Natural killer cell (primary cell): ENCODE measurements around the gene RIMBP2. TPM values are rescaled to one million over a fixed set of nuclear protein-coding genes. Genes with fewer than 3 reads are reported as not detected.
A peak's percentile ranks its signal among the peaks of the same experiment; 100 is the strongest.

Experiments
- ATAC-seq, 3 donors: fragments of 150-1000 bp in 2 of 3; fragments of 200-7000 bp in 1 of 3; cut with Tn5 transposase; 1 replicate in 1 of 3; 2 replicates in 2 of 3; pipeline ENCODE4 v1.10.0; 2021; ENCODE audit warnings: mild to moderate bottlenecking in 2 of 3, moderate library complexity in 2 of 3
- DNase-seq, 2 donors: peaks; one replicate each; pipeline versions ENCODE4 v3.0.0 to v3.0.0-alpha.2; 2013 to 2021; ENCODE audit warnings: mixed read lengths in 1 of 2
- H3K27ac ChIP-seq: one replicate; pipeline ENCODE4 v1.5.1; 2013; ENCODE audit warnings: mild to moderate bottlenecking, low read length
- H3K27me3 ChIP-seq: one replicate; pipeline ENCODE4 v1.6.1; 2013; ENCODE audit warnings: low read length; ENCODE audit not compliant: control insufficient read depth, insufficient read depth
- H3K36me3 ChIP-seq: one replicate; pipeline ENCODE4 v1.6.1; 2013; ENCODE audit warnings: low read length; ENCODE audit not compliant: control insufficient read depth, insufficient read depth
- H3K4me1 ChIP-seq: one replicate; pipeline ENCODE4 v1.6.1; 2013; ENCODE audit warnings: low read length; ENCODE audit not compliant: control insufficient read depth, insufficient read depth
- H3K4me3 ChIP-seq: one replicate; pipeline ENCODE4 v1.5.1; 2013; ENCODE audit warnings: low read length
- H3K9me3 ChIP-seq: one replicate; pipeline ENCODE4 v1.6.1; 2013; ENCODE audit warnings: low read length; ENCODE audit not compliant: control insufficient read depth, insufficient read depth
- H3K27ac Mint-ChIP-seq, 2 donors: one replicate each; pipeline ENCODE4 v1.8.0; 2022; ENCODE audit warnings: mild to moderate bottlenecking in 2 of 2, mixed read lengths in 2 of 2, moderate library complexity in 1 of 2
- H3K27me3 Mint-ChIP-seq, 2 donors: one replicate each; pipeline ENCODE4 v1.8.0; 2022; ENCODE audit warnings: low read depth in 2 of 2, mixed read lengths in 2 of 2
- H3K36me3 Mint-ChIP-seq: one replicate; pipeline ENCODE4 v1.8.0; 2022; ENCODE audit warnings: mixed read lengths
- H3K4me1 Mint-ChIP-seq, 2 donors: one replicate each; pipeline ENCODE4 v1.8.0; 2022; ENCODE audit warnings: mixed read lengths in 2 of 2
- H3K4me3 Mint-ChIP-seq: one replicate; pipeline ENCODE4 v1.8.0; 2022; ENCODE audit warnings: mild to moderate bottlenecking, moderate library complexity, mixed read lengths
- H3K9me3 Mint-ChIP-seq, 2 donors: one replicate each; pipeline ENCODE4 v1.8.0; 2022; ENCODE audit warnings: mixed read lengths in 2 of 2
- WGBS: methylation state at CpG from one replicate; pipeline ENCODE4 v1.1.7; 2013; ENCODE audit warnings: missing lambda C conversion rate; ENCODE audit not compliant: insufficient coverage; 5-methylcytosine and 5-hydroxymethylcytosine counted together
- intact Hi-C: fragments of 100-400 bp; cut with micrococcal nuclease; formaldehyde crosslinking; loops from one replicate; pipeline ENCODE4 v1.14.2; 2022
- total RNA-seq, 4 donors: library from RNA; stranded (reverse); fragments of 120-200 nt in 1 of 4; gene quantifications; one replicate each; pipeline versions ENCODE4 v1.2.3 to v1.2.4, GENCODE V29; 2013 to 2022
- TF ChIP-seq, protein P1 (sequence below): fragments of 200-600 bp; IDR thresholded peaks from one replicate; pipeline ENCODE4 v1.8.0; 2022; ENCODE audit warnings: antibody characterized with exemption

RIMBP2 gene
- total RNA-seq, 3 donors from 2014 or later (not counting 1 experiment from before 2014, with no cell fraction given) = not detected

DNA sequence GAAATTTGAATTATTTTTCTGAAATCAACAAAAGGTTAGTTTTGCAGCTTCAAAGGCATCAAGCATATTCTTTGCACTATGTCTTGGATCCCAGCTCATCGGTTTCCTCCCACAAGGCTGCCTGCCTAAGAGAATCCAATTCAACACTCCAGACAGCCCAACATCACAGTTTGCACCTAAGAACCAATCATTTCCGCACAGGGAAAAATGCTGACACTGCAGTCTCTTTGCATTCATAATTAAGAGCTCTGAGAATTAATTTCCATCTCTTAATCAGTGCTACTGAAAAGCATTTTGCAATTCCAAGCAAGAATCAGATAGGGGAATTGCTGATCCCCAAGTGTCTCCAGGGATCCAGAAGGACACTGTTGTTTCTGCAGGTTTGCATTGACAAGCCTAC lies 202.5 kb downstream of the RIMBP2 start:
- Histone ChIP-seq H3K9me3 (peaks cover 2% of the 10 kb centered on the region), H3K4me1 (no peaks in the 10 kb centered on the region), H3K36me3 (no peaks in the 10 kb centered on the region), H3K27ac (no peak overlapping the region), H3K4me3 (no peak overlapping the region), H3K27me3 (no peaks in the 10 kb centered on the region)
- intact Hi-C loops = no loop called here
- peaks cover 0 to 3% of the 10 kb centered on the region in 2 donors for H3K27me3 Mint-ChIP-seq
- peaks cover 0 to 3% of the 10 kb centered on the region in 2 donors for H3K9me3 Mint-ChIP-seq
- H3K27ac Mint-ChIP-seq = no peak overlapping the region
- no peaks in the 10 kb centered on the region for H3K4me1 Mint-ChIP-seq
- TF ChIP-seq, protein P1, sequence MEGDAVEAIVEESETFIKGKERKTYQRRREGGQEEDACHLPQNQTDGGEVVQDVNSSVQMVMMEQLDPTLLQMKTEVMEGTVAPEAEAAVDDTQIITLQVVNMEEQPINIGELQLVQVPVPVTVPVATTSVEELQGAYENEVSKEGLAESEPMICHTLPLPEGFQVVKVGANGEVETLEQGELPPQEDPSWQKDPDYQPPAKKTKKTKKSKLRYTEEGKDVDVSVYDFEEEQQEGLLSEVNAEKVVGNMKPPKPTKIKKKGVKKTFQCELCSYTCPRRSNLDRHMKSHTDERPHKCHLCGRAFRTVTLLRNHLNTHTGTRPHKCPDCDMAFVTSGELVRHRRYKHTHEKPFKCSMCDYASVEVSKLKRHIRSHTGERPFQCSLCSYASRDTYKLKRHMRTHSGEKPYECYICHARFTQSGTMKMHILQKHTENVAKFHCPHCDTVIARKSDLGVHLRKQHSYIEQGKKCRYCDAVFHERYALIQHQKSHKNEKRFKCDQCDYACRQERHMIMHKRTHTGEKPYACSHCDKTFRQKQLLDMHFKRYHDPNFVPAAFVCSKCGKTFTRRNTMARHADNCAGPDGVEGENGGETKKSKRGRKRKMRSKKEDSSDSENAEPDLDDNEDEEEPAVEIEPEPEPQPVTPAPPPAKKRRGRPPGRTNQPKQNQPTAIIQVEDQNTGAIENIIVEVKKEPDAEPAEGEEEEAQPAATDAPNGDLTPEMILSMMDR = no peak
- DNase-seq (no peak), ATAC-seq (no peak)
- WGBS = 74% methylated on average over 2 of the region's 2 CpGs
- no peaks in the 10 kb centered on the region for H3K36me3 Mint-ChIP-seq
- no peak overlapping the region for H3K4me3 Mint-ChIP-seq

DNA sequence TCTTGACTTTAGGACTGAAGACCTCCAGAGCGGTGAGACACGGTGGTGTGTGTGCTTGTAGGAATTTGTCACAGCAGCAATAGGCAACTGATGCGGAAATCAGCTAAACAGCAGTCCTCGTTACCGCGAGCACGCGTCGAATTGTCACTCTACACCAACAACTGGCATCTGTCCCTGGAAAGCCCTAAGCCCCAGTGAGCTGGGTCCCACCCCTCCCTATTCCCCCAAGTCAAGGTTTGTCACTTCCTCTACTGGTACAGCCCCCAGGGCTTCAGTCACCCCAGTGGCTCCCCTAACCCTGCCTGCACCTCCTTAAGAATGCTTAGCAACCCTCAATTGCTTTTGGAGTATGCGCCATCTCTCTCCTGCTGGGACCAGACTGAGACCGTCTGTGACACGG lies 204.8 kb downstream of the RIMBP2 start:
- Mint-ChIP-seq H3K27me3 (peaks cover 0 to 3% of the 10 kb centered on the region in 2 donors), H3K27ac (no peak overlapping the region), H3K36me3 (no peaks in the 10 kb centered on the region), H3K4me1 (no peaks in the 10 kb centered on the region), H3K4me3 (no peak overlapping the region), H3K9me3 (peaks cover 0 to 3% of the 10 kb centered on the region in 2 donors)
- 87% methylated on average over 12 of the region's 12 CpGs for WGBS
- H3K4me3 ChIP-seq = no peak overlapping the region
- no peak for DNase-seq
- no peak for ATAC-seq
- no peaks in the 10 kb centered on the region for H3K36me3 ChIP-seq
- H3K4me1 ChIP-seq = no peaks in the 10 kb centered on the region
- intact Hi-C loops = no loop called here
- H3K27ac ChIP-seq = no peak overlapping the region
- TF ChIP-seq, protein P1 = no peak
- peaks cover 2% of the 10 kb centered on the region for H3K9me3 ChIP-seq
- H3K27me3 ChIP-seq = no peaks in the 10 kb centered on the region

DNA sequence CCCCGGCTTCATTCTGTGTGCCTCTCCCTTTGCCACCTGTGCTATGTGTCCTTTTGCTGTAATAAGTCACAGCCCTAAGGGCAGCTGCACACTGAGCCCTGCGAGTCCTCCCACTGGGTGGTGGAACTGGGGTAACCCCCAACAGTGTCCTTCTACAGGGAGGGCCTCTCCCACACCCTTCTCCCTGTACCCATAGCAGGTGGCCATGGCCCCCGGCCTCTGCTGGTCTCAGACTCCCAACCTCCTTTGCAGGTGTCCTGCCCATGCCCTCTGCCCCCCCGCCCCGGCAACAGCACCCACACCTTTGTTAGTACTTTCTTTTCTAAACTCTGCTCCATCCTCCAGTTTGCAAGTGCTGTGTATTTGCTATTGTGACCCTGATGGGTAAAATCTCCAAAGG lies 206.6 kb downstream of the RIMBP2 start:
- H3K27me3 ChIP-seq = no peaks in the 10 kb centered on the region
- ATAC-seq (peak in 1 of 3 donors; percentile 5), DNase-seq (no peak)
- peaks cover 2% of the 10 kb centered on the region for H3K9me3 ChIP-seq
- H3K27ac ChIP-seq = no peak overlapping the region
- no peaks in the 10 kb centered on the region for H3K4me1 ChIP-seq
- intact Hi-C loops = no loop called here
- WGBS = 83% methylated on average over 5 of the region's 5 CpGs
- no peaks in the 10 kb centered on the region for H3K9me3 Mint-ChIP-seq
- no peak overlapping the region for H3K4me3 ChIP-seq
- no peaks in the 10 kb centered on the region for H3K27me3 Mint-ChIP-seq
- H3K36me3 ChIP-seq = no peaks in the 10 kb centered on the region
- TF ChIP-seq, protein P1 = no peak
- no peaks in the 10 kb centered on the region for H3K4me1 Mint-ChIP-seq
- no peak overlapping the region for H3K4me3 Mint-ChIP-seq
- no peaks in the 10 kb centered on the region for H3K36me3 Mint-ChIP-seq
- no peak overlapping the region for H3K27ac Mint-ChIP-seq

DNA sequence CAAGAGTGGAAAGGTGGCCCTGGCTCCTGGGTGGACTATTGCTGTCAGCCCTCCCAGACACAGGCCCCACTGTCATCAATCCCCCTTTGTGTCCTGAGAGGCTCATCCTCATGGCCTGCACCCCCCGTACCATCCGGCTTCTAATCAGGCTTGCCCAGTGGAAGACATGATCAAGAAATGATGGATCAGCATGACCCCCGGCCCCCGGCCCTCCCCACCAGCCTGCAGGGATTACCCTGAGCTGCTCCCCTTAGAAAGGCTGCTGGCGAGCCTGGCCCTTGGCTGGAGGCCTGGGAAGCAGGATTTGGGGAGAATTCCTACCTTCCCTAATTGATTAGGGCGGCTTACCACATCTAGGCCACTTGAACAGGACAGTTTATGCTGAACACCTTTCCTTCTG lies 207.3 kb downstream of the RIMBP2 start:
- Mint-ChIP-seq H3K4me1 (no peaks in the 10 kb centered on the region), H3K9me3 (no peaks in the 10 kb centered on the region), H3K27ac (no peak overlapping the region), H3K27me3 (no peaks in the 10 kb centered on the region), H3K36me3 (no peaks in the 10 kb centered on the region), H3K4me3 (no peak overlapping the region)
- ATAC-seq (no peak), DNase-seq (no peak)
- no peaks in the 10 kb centered on the region for H3K27me3 ChIP-seq
- TF ChIP-seq, protein P1 = no peak
- no peak overlapping the region for H3K4me3 ChIP-seq
- H3K4me1 ChIP-seq = no peaks in the 10 kb centered on the region
- WGBS = 79% methylated on average over 6 of the region's 6 CpGs
- H3K9me3 ChIP-seq = peaks cover 2% of the 10 kb centered on the region
- H3K27ac ChIP-seq = no peak overlapping the region
- intact Hi-C loops = no loop called here
- H3K36me3 ChIP-seq = no peaks in the 10 kb centered on the region
